Vagina (tissue), 2 donors: ENCODE results near the gene TCF21. TPM values are rescaled to one million over a fixed set of nuclear protein-coding genes. Genes with fewer than 3 reads are reported as not detected.
A peak's percentile ranks its signal among the peaks of the same experiment; 100 is the strongest.

Source experiments
- DNase-seq, 2 donors: peaks; one replicate each; pipeline ENCODE4 v3.0.0-alpha.2; 2017; ENCODE audit errors: extremely low spot score in 2 of 2
- H3K27ac ChIP-seq: fragments of 200-600 bp; sonication (generic); one replicate; pipeline ENCODE4 v1.5.1; 2019
- H3K27me3 ChIP-seq: fragments of 200-600 bp; sonication (generic); one replicate; pipeline ENCODE4 v1.5.1; 2019
- H3K36me3 ChIP-seq, 2 donors: fragments of 200-600 bp; sonication (generic); one replicate each; pipeline ENCODE4 v1.5.1; 2017 to 2019
- H3K4me1 ChIP-seq: fragments of 200-600 bp; sonication (generic); one replicate; pipeline ENCODE4 v1.5.1; 2019
- H3K4me3 ChIP-seq, 2 donors: fragments of 200-600 bp; sonication (generic); 1 replicate in 1 of 2; 2 replicates in 1 of 2; pipeline ENCODE4 v1.5.1; 2016 to 2019
- H3K9me3 ChIP-seq: fragments of 200-600 bp; sonication (generic); one replicate; pipeline ENCODE4 v1.5.1; 2019
- CTCF ChIP-seq, 3 experiments: fragments of 450-650 bp in 2 of 3; fragments of 200-600 bp in 1 of 3; sonication (generic) in 1 of 3; IDR thresholded peaks; one replicate each; pipeline ENCODE4 v1.5.1; 2017 to 2019; ENCODE audit warnings: antibody characterized with exemption in 3 of 3, mild to moderate bottlenecking in 2 of 3, moderate library complexity in 2 of 3
- POLR2A ChIP-seq, 2 donors: fragments of 450-650 bp; IDR thresholded peaks; one replicate each; pipeline ENCODE4 v1.6.1; 2017; ENCODE audit warnings: antibody characterized with exemption in 2 of 2, mild to moderate bottlenecking in 2 of 2, moderate library complexity in 2 of 2
- POLR2AphosphoS5 ChIP-seq, 2 donors: sonication (generic); formaldehyde crosslinking; IDR thresholded peaks; one replicate each; pipeline ENCODE4 v1.9.0; 2017; ENCODE audit warnings: antibody characterized with exemption in 2 of 2, mild to moderate bottlenecking in 2 of 2, low read depth in 1 of 2; ENCODE audit not compliant: insufficient read depth in 1 of 2
- intact Hi-C: fragments of 100-400 bp; cut with DNase I; formaldehyde crosslinking; loops from one replicate; pipeline ENCODE4 v1.15.1; 2023
- total RNA-seq: library from RNA; depleted of rRNA; stranded (reverse); fragments of >200 nt; gene quantifications from one replicate; pipeline ENCODE4 v1.2.3, GENCODE V29; 2016

TCF21 gene
- total RNA-seq, 1 donor from 2014 or later, result 12.5 TPM

GRCh38 chr6:133854364-133855275 is 34.3 kb upstream of the TCF21 start:
- no peak for DNase-seq
- Histone ChIP-seq H3K4me1 (no peaks in the 10 kb centered on the region), H3K27me3 (no peaks in the 10 kb centered on the region), H3K27ac (no peak overlapping the region), H3K36me3 (no peaks in the 10 kb centered on the region), H3K9me3 (no peaks in the 10 kb centered on the region), H3K4me3 (peak overlapping the region; percentile 8 to 12)
- TF ChIP-seq CTCF (IDR thresholded peaks at IDR 0.05), result no peak
- no peak for TF ChIP-seq POLR2A (IDR thresholded peaks at IDR 0.05)
- TF ChIP-seq POLR2AphosphoS5 (IDR thresholded peaks at IDR 0.05; ENCODE audit: insufficient read depth in 1 of 2, low read depth in 1 of 2), result no peak
- intact Hi-C loops, result no loop called here

- intact Hi-C loops, result no loop called here
- Histone ChIP-seq H3K4me1 (no peaks in the 10 kb centered on the region), H3K36me3 (no peaks in the 10 kb centered on the region), H3K27me3 (no peaks in the 10 kb centered on the region), H3K4me3 (no peak overlapping the region), H3K27ac (no peak overlapping the region), H3K9me3 (no peaks in the 10 kb centered on the region)
- no peak for TF ChIP-seq CTCF (IDR thresholded peaks at IDR 0.05)
- TF ChIP-seq POLR2AphosphoS5 (IDR thresholded peaks at IDR 0.05; ENCODE audit: insufficient read depth in 1 of 2, low read depth in 1 of 2), result no peak
- no peak for TF ChIP-seq POLR2A (IDR thresholded peaks at IDR 0.05)
- no peak for DNase-seq
Measured at GRCh38 chr6:133855276-133855990, 33.5 kb upstream of the TCF21 start.

- Histone ChIP-seq H3K9me3 (no peaks in the 10 kb centered on the region), H3K4me1 (no peaks in the 10 kb centered on the region), H3K36me3 (no peaks in the 10 kb centered on the region), H3K27ac (no peak overlapping the region), H3K27me3 (no peaks in the 10 kb centered on the region), H3K4me3 (no peak overlapping the region)
- intact Hi-C loops, result no loop called here
- no peak for DNase-seq
- TF ChIP-seq POLR2A (IDR thresholded peaks at IDR 0.05) (no peak), POLR2AphosphoS5 (IDR thresholded peaks at IDR 0.05; ENCODE audit: insufficient read depth in 1 of 2, low read depth in 1 of 2) (no peak), CTCF (IDR thresholded peaks at IDR 0.05) (no peak)
Measured at GRCh38 chr6:133855991-133856370, 32.9 kb upstream of the TCF21 start.

GRCh38 chr6:133856911-133857310 is 32.0 kb upstream of the TCF21 start:
- no peak for TF ChIP-seq CTCF (IDR thresholded peaks at IDR 0.05)
- TF ChIP-seq POLR2A (IDR thresholded peaks at IDR 0.05), result no peak
- no peak for TF ChIP-seq POLR2AphosphoS5 (IDR thresholded peaks at IDR 0.05; ENCODE audit: insufficient read depth in 1 of 2, low read depth in 1 of 2)
- Histone ChIP-seq H3K4me1 (no peaks in the 10 kb centered on the region), H3K27ac (no peak overlapping the region), H3K27me3 (no peaks in the 10 kb centered on the region), H3K36me3 (no peaks in the 10 kb centered on the region), H3K4me3 (no peak overlapping the region), H3K9me3 (no peaks in the 10 kb centered on the region)
- DNase-seq, result no peak
- intact Hi-C loops, result no loop called here
